Measurements from ENCODE around the gene EPN3. TPM values are rescaled to one million over a fixed set of nuclear protein-coding genes. Genes with fewer than 3 reads are reported as not detected.

The EPN3 gene
- total RNA-seq, 1 donor from 2014 or later = 0.31 TPM

GRCh38 chr17:50570032-50570431, 37.5 kb downstream of the EPN3 start:
- DNase-seq = no peak

GRCh38 chr17:50570528-50570927, 38.0 kb downstream of the EPN3 start:
- DNase-seq = no peak

- no peak for DNase-seq
Observed at GRCh38 chr17:50571681-50572080, 39.1 kb downstream of the EPN3 start.

GRCh38 chr17:50572541-50572940, 40.0 kb downstream of the EPN3 start:
- no peak for DNase-seq

- no peak for DNase-seq
Observed at GRCh38 chr17:50573866-50574611, 41.5 kb downstream of the EPN3 start.

GRCh38 chr17:50575581-50576210, 43.2 kb downstream of the EPN3 start:
- no peak for DNase-seq

- DNase-seq = peak; percentile 48
Observed at GRCh38 chr17:50576864-50577263, 44.3 kb downstream of the EPN3 start.

- no peak for DNase-seq
Observed at GRCh38 chr17:50577451-50577954, 45.0 kb downstream of the EPN3 start.

GRCh38 chr17:50578173-50578572, 45.6 kb downstream of the EPN3 start:
- DNase-seq = no peak

GRCh38 chr17:50579399-50579798, 46.9 kb downstream of the EPN3 start:
- no peak for DNase-seq

GRCh38 chr17:50580646-50581045, 48.1 kb downstream of the EPN3 start:
- DNase-seq = no peak

- no peak for DNase-seq
Observed at GRCh38 chr17:50581316-50581715, 48.8 kb downstream of the EPN3 start.

GRCh38 chr17:50582741-50583140, 50.2 kb downstream of the EPN3 start:
- no peak for DNase-seq

GRCh38 chr17:50583641-50584040, 51.1 kb downstream of the EPN3 start:
- DNase-seq = no peak

GRCh38 chr17:50584116-50584515, 51.6 kb downstream of the EPN3 start:
- DNase-seq = no peak

GRCh38 chr17:50584749-50585148, 52.2 kb downstream of the EPN3 start:
- DNase-seq = no peak

- no peak for DNase-seq
Observed at GRCh38 chr17:50585346-50585745, 52.8 kb downstream of the EPN3 start.

GRCh38 chr17:50585891-50586290, 53.4 kb downstream of the EPN3 start:
- no peak for DNase-seq

GRCh38 chr17:50586421-50587247, 54.1 kb downstream of the EPN3 start:
- DNase-seq = no peak

- DNase-seq = no peak
Observed at GRCh38 chr17:50587571-50587970, 55.0 kb downstream of the EPN3 start.

GRCh38 chr17:50588391-50589049, 56.0 kb downstream of the EPN3 start:
- DNase-seq = no peak

GRCh38 chr17:50589095-50589705, 56.7 kb downstream of the EPN3 start:
- no peak for DNase-seq

Data from occipital lobe (tissue), 2 donors.